Kidney glomerular epithelial cell (primary cell): Measurements from ENCODE around the gene SCYGR3.
"Not testable (repeated sequence)": the region's sequence is repeated elsewhere in the genome, so short reads cannot be mapped to it uniquely, and the experiment has no call there.

Experiments
- DNase-seq: peaks from one replicate; lab custom pipeline; 2025; lab: John Stamatoyannopoulos, UW

The SCYGR3 gene

GRCh38 chr2:227613272-227613660 lies 1.4 kb downstream of the SCYGR3 start:
- DNase-seq: no peak

- DNase-seq: no peak
These were observed 1.9 kb downstream of the SCYGR3 start for GRCh38 chr2:227612546-227613271.

GRCh38 chr2:227610123-227610522 lies 4.5 kb downstream of the SCYGR3 start:
- DNase-seq: no peak

- no peak for DNase-seq
These were observed 5.9 kb downstream of the SCYGR3 start for GRCh38 chr2:227608561-227609338.

GRCh38 chr2:227607941-227608340 lies 6.7 kb downstream of the SCYGR3 start:
- no peak for DNase-seq

GRCh38 chr2:227606476-227606875 lies 8.2 kb downstream of the SCYGR3 start:
- DNase-seq: no peak

- no peak for DNase-seq
These were observed 12.3 kb downstream of the SCYGR3 start for GRCh38 chr2:227602358-227602757.

- DNase-seq: not testable (repeated sequence)
These were observed 15.7 kb downstream of the SCYGR3 start, which contains the start of gene SCYGR2 for GRCh38 chr2:227598835-227599503. Gene SCYGR2, plus strand, starts transcription at chr2:227598893. Its CDS starts 0 bp downstream, at chr2:227598893.

- no peak for DNase-seq
These were observed 16.6 kb downstream of the SCYGR3 start for GRCh38 chr2:227597998-227598397.

GRCh38 chr2:227597036-227597435 lies 17.6 kb downstream of the SCYGR3 start:
- DNase-seq: no peak

- DNase-seq: no peak
These were observed 18.8 kb downstream of the SCYGR3 start for GRCh38 chr2:227595797-227596196.

- no peak for DNase-seq
These were observed 21.8 kb downstream of the SCYGR3 start for GRCh38 chr2:227592694-227593387.

GRCh38 chr2:227582369-227582768 lies 32.3 kb downstream of the SCYGR3 start:
- DNase-seq: no peak

- DNase-seq: no peak
These were observed 34.8 kb downstream of the SCYGR3 start for GRCh38 chr2:227579791-227580190.

GRCh38 chr2:227578642-227579041 lies 36.0 kb downstream of the SCYGR3 start:
- no peak for DNase-seq

GRCh38 chr2:227577555-227577954 lies 37.1 kb downstream of the SCYGR3 start:
- no peak for DNase-seq

GRCh38 chr2:227576812-227577211 lies 37.8 kb downstream of the SCYGR3 start:
- DNase-seq: no peak

- DNase-seq: no peak
These were observed 38.5 kb downstream of the SCYGR3 start for GRCh38 chr2:227576110-227576509.

GRCh38 chr2:227570615-227571014 lies 44.0 kb downstream of the SCYGR3 start:
- DNase-seq: no peak

- DNase-seq: no peak
These were observed 45.8 kb downstream of the SCYGR3 start for GRCh38 chr2:227568852-227569169.

- no peak for DNase-seq
These were observed 48.6 kb downstream of the SCYGR3 start for GRCh38 chr2:227566012-227566411.

GRCh38 chr2:227565080-227565479 lies 49.6 kb downstream of the SCYGR3 start:
- no peak for DNase-seq
